HepG2 (cell line): Measurements from ENCODE around the gene MTSS2. TPM values are rescaled to one million over a fixed set of nuclear protein-coding genes. Genes with fewer than 3 reads are reported as not detected.

ENCODE experiments used
- AHDC1 ChIP-seq: sonication (generic); formaldehyde crosslinking; IDR thresholded peaks from 2 replicates; pipeline ENCODE4 v1.5.1; 2020; ENCODE audit warnings: mild to moderate bottlenecking, missing genetic modification reagents, borderline replicate concordance
- ARID2 ChIP-seq: sonication (generic); formaldehyde crosslinking; IDR thresholded peaks from 2 replicates; pipeline ENCODE4 v1.8.1; 2022; ENCODE audit warnings: mild to moderate bottlenecking, missing genetic modification reagents, borderline replicate concordance
- DMAP1 ChIP-seq: IDR thresholded peaks from 2 replicates; pipeline ENCODE4 v1.6.1; 2016
- GABPA ChIP-seq, 2 experiments: IDR thresholded peaks; 2 replicates each; pipeline ENCODE4 v1.6.1; 2011 to 2016; ENCODE audit warnings: low read depth in 2 of 2, low read length in 1 of 2, missing biosample characterization in 1 of 2, missing genetic modification characterization in 1 of 2
- IRX3 ChIP-seq: sonication (generic); formaldehyde crosslinking; IDR thresholded peaks from 2 replicates; pipeline ENCODE4 v1.8.1; 2023; ENCODE audit warnings: mild to moderate bottlenecking, low read depth, missing genetic modification reagents, borderline replicate concordance
- NFKBIZ ChIP-seq: IDR thresholded peaks from 2 replicates; pipeline ENCODE4 v1.6.1; 2018; ENCODE audit warnings: missing genetic modification reagents, missing compliant biosample characterization
- NONO ChIP-seq, 2 experiments: fragments of 450-650 bp in 1 of 2; sonication (generic) in 1 of 2; formaldehyde crosslinking in 1 of 2; IDR thresholded peaks in 1 of 2; conservative IDR thresholded peaks in 1 of 2; 2 replicates each; pipeline versions ENCODE4 v1.6.1 to v1.8.0; 2017 to 2022; ENCODE audit warnings: mild to moderate bottlenecking in 1 of 2, missing genetic modification reagents in 1 of 2, moderate library complexity in 1 of 2
- NR1H2 ChIP-seq: sonication (generic); formaldehyde crosslinking; IDR thresholded peaks from 2 replicates; pipeline ENCODE4 v1.8.1; 2022; ENCODE audit warnings: low read depth, missing genetic modification reagents, borderline replicate concordance
- RARG ChIP-seq: sonication (generic); formaldehyde crosslinking; IDR thresholded peaks from 2 replicates; pipeline ENCODE4 v1.4.0; 2020; ENCODE audit warnings: low read depth, mild to moderate bottlenecking, missing genetic modification reagents
- RFX3 ChIP-seq: IDR thresholded peaks from 2 replicates; pipeline ENCODE4 v1.6.1; 2016; ENCODE audit warnings: missing biosample characterization, missing genetic modification reagents
- SOX6 ChIP-seq, 2 experiments: fragments of 450-650 bp in 1 of 2; sonication (generic) in 1 of 2; formaldehyde crosslinking in 1 of 2; IDR thresholded peaks; 2 replicates each; pipeline versions ENCODE4 v1.4.0 to v1.6.1; 2017 to 2020; ENCODE audit warnings: antibody characterized with exemption in 1 of 2, mild to moderate bottlenecking in 1 of 2, missing genetic modification reagents in 1 of 2
- TBP ChIP-seq: sonication (generic); formaldehyde crosslinking; IDR thresholded peaks from 2 replicates; pipeline ENCODE4 v1.5.0; 2020; ENCODE audit warnings: missing genetic modification reagents
- THAP8 ChIP-seq: sonication (generic); formaldehyde crosslinking; IDR thresholded peaks from 2 replicates; pipeline ENCODE4 v1.5.1; 2020; ENCODE audit warnings: missing genetic modification reagents, mild to moderate bottlenecking, borderline replicate concordance
- TRAFD1 ChIP-seq: sonication (generic); formaldehyde crosslinking; IDR thresholded peaks from 2 replicates; pipeline ENCODE4 v1.5.1; 2020; ENCODE audit warnings: missing genetic modification reagents, mild to moderate bottlenecking, borderline replicate concordance
- TRIM24 ChIP-seq: sonication (generic); formaldehyde crosslinking; IDR thresholded peaks from 2 replicates; pipeline ENCODE4 v1.8.0; 2022; ENCODE audit warnings: mild to moderate bottlenecking, missing genetic modification reagents
- ZBTB3 ChIP-seq: sonication (generic); formaldehyde crosslinking; IDR thresholded peaks from 2 replicates; pipeline ENCODE4 v1.4.0; 2020; ENCODE audit warnings: low read depth, mild to moderate bottlenecking, moderate library complexity, missing genetic modification reagents, borderline replicate concordance
- polyA plus RNA-seq, 8 experiments: library from polyadenylated mRNA; depleted of rRNA in 3 of 8; stranded (reverse) in 7 of 8; unstranded in 1 of 8; fragments of >200 nt; fragmentation: Illumina TruSeq in 4 of 8; extraction: Trizol in 4 of 8; gene quantifications; 2 replicates each; pipeline versions ENCODE4 v1.2.1 to v1.2.3, GENCODE V29; 2011 to 2016; ENCODE audit warnings: low read depth in 4 of 8, missing spikeins in 1 of 8, mixed read lengths in 1 of 8; ENCODE audit not compliant: insufficient read depth in 1 of 8
- total RNA-seq, 5 experiments: library from RNA; depleted of rRNA; stranded (reverse); fragments of >200 nt; fragmentation: Illumina TruSeq; extraction: Trizol; gene quantifications; 2 replicates each; pipeline ENCODE4 v1.2.3, GENCODE V29; 2016; ENCODE audit warnings: low read depth in 1 of 5
- TF ChIP-seq, protein P1 (sequence below): sonication (generic); formaldehyde crosslinking; IDR thresholded peaks from 2 replicates; pipeline ENCODE4 v1.8.0; 2022; ENCODE audit warnings: missing genetic modification reagents, mild to moderate bottlenecking, moderate library complexity, borderline replicate concordance

The MTSS2 gene
- total and polyA plus RNA-seq, 2 of the 13 experiments (the other 11 are each of a cell fraction or from before 2014, with no cell fraction given) = 132 to 242 TPM

- TF ChIP-seq TRAFD1 (no peak), THAP8 (CRISPR knock-in tag) (no peak; the same call in 1 of the 2 replicates), TRIM24 (CRISPR knock-in tag) (no peak), AHDC1 (CRISPR knock-in tag) (peak; percentile 85; the same call in 1 of the 2 replicates), RFX3 (CRISPR knock-in tag) (no peak), GABPA (IDR thresholded peaks at IDR 0.05; ENCODE audit: low read depth, low read length) (no peak), GABPA (CRISPR knock-in tag; IDR thresholded peaks at IDR 0.05; ENCODE audit: low read depth) (no peak; the same call in 1 of the 2 replicates), NR1H2 (no peak), NONO (IDR thresholded peaks at IDR 0.05) (no peak), NONO (CRISPR knock-in tag; conservative IDR thresholded peaks at IDR 0.05) (peak; percentile 86), TBP (CRISPR knock-in tag) (no peak), DMAP1 (CRISPR knock-in tag) (no peak), SOX6 (IDR thresholded peaks at IDR 0.05) (no peak), SOX6 (CRISPR knock-in tag; IDR thresholded peaks at IDR 0.05) (peak; percentile 92), IRX3 (CRISPR knock-in tag) (no peak; the same call in 1 of the 2 replicates), NFKBIZ (CRISPR knock-in tag) (no peak; the same call in 1 of the 2 replicates), ARID2 (CRISPR knock-in tag) (no peak), RARG (CRISPR knock-in tag) (no peak), ZBTB3 (no peak)
- TF ChIP-seq, protein P1, sequence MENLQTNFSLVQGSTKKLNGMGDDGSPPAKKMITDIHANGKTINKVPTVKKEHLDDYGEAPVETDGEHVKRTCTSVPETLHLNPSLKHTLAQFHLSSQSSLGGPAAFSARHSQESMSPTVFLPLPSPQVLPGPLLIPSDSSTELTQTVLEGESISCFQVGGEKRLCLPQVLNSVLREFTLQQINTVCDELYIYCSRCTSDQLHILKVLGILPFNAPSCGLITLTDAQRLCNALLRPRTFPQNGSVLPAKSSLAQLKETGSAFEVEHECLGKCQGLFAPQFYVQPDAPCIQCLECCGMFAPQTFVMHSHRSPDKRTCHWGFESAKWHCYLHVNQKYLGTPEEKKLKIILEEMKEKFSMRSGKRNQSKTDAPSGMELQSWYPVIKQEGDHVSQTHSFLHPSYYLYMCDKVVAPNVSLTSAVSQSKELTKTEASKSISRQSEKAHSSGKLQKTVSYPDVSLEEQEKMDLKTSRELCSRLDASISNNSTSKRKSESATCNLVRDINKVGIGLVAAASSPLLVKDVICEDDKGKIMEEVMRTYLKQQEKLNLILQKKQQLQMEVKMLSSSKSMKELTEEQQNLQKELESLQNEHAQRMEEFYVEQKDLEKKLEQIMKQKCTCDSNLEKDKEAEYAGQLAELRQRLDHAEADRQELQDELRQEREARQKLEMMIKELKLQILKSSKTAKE (CRISPR knock-in tag) = peak; percentile 43
Measured at GRCh38 chr16:70724146-70725023, 38.5 kb upstream of the MTSS2 start (continued).
